H1 (cell line): Measurements from ENCODE around the gene WDFY4. TPM values are rescaled to one million over a fixed set of nuclear protein-coding genes. Genes with fewer than 3 reads are reported as not detected.

Experiments
- CHD1 ChIP-seq: IDR thresholded peaks from 2 replicates; pipeline ENCODE4 v1.6.1; 2012; ENCODE audit warnings: low read depth, low read length, improper control_type of control experiment
- CREB1 ChIP-seq: IDR thresholded peaks from 2 replicates; pipeline ENCODE4 v1.6.1; 2012; ENCODE audit warnings: inconsistent platforms
- RFX5 ChIP-seq: IDR thresholded peaks from 2 replicates; pipeline ENCODE4 v1.6.1; 2011; ENCODE audit warnings: low read depth, low read length, improper control_type of control experiment, borderline replicate concordance
- RXRA ChIP-seq: IDR thresholded peaks from 2 replicates; pipeline ENCODE4 v1.6.1; 2011; ENCODE audit warnings: low read depth, mild to moderate bottlenecking, low read length, moderate library complexity; ENCODE audit not compliant: insufficient read depth
- SIN3A ChIP-seq, 2 experiments: IDR thresholded peaks in 1 of 2; conservative IDR thresholded peaks in 1 of 2; 2 replicates each; pipeline ENCODE4 v1.6.1; 2011 to 2012; ENCODE audit warnings: low read length in 2 of 2, improper control_type of control experiment in 1 of 2, low read depth in 1 of 2, mild to moderate bottlenecking in 1 of 2
- ZNF274 ChIP-seq: IDR thresholded peaks from 2 replicates; pipeline ENCODE4 v1.7.0; 2012; ENCODE audit warnings: low read length, borderline replicate concordance; ENCODE audit errors: extremely low read depth
- polyA plus RNA-seq, 7 experiments: library from polyadenylated mRNA; depleted of rRNA in 3 of 7; stranded (reverse) in 5 of 7; unstranded in 2 of 7; fragments of >200 nt in 5 of 7; fragments of 200-250 nt in 2 of 7; gene quantifications; 1 replicate in 5 of 7; 2 replicates in 1 of 7; 4 replicates in 1 of 7; pipeline versions ENCODE4 v1.2.1 to v1.2.3, GENCODE V29; 2011 to 2013; ENCODE audit warnings: missing spikeins in 2 of 7, mixed read lengths in 2 of 7
- total RNA-seq: library from RNA; stranded (reverse); fragmentation: NEBNext Ultra II Directional; extraction: Animal tissue kit (Norgen Biotek cat#: 25700); gene quantifications from 2 replicates; pipeline ENCODE4 v1.2.1, GENCODE V29; 2021

Gene WDFY4
- total and polyA plus RNA-seq, 2 of the 8 experiments (the other 6 are each of a cell fraction or from before 2014, with no cell fraction given) = not detected

- TF ChIP-seq ZNF274 (no peak), CHD1 (no peak), CREB1 (no peak), RFX5 (no peak), SIN3A (conservative IDR thresholded peaks at IDR 0.05 in 1 of 2, IDR thresholded peaks at IDR 0.05 in 1 of 2; ENCODE audit: low read depth in 1 of 2, low read length in 2 of 2) (no peak), RXRA (no peak)
Observed at GRCh38 chr10:49021685-49022084, 337.0 kb downstream of the WDFY4 start (continued).
